HG02981 (cell line): ENCODE measurements around the gene MACROH2A1.
A peak's percentile ranks its signal among the peaks of the same experiment; 100 is the strongest.

Experiments used
- ATAC-seq: cut with Tn5 transposase; IDR thresholded peaks from one replicate; pipeline ENCODE4 v1.9.1; 2021; ENCODE audit warnings: mild to moderate bottlenecking, moderate library complexity; ENCODE audit not compliant: unreplicated experiment

MACROH2A1 gene

GRCh38 chr5:135398160-135398854 is 724 bp downstream of the MACROH2A1 start:
- peak; percentile 32 for ATAC-seq

- no peak for ATAC-seq
Observed at GRCh38 chr5:135397084-135397483, 1.9 kb downstream of the MACROH2A1 start.

GRCh38 chr5:135396459-135397055 is 2.5 kb downstream of the MACROH2A1 start:
- no peak for ATAC-seq

- ATAC-seq: no peak
Observed at GRCh38 chr5:135395866-135396265, 3.2 kb downstream of the MACROH2A1 start.

- no peak for ATAC-seq
Observed at GRCh38 chr5:135395451-135395850, 3.6 kb downstream of the MACROH2A1 start.

GRCh38 chr5:135394095-135394494 is 4.9 kb downstream of the MACROH2A1 start:
- no peak for ATAC-seq

GRCh38 chr5:135393691-135394090 is 5.3 kb downstream of the MACROH2A1 start:
- no peak for ATAC-seq

- no peak for ATAC-seq
Observed at GRCh38 chr5:135393229-135393628, 5.8 kb downstream of the MACROH2A1 start.

- ATAC-seq: no peak
Observed at GRCh38 chr5:135392256-135392655, 6.8 kb downstream of the MACROH2A1 start.

- ATAC-seq: no peak
Observed at GRCh38 chr5:135391869-135392255, 7.2 kb downstream of the MACROH2A1 start.

GRCh38 chr5:135391116-135391868 is 7.7 kb downstream of the MACROH2A1 start:
- no peak for ATAC-seq

- no peak for ATAC-seq
Observed at GRCh38 chr5:135388860-135389435, 10.1 kb downstream of the MACROH2A1 start.

- no peak for ATAC-seq
Observed at GRCh38 chr5:135387629-135387960, 11.4 kb downstream of the MACROH2A1 start.

GRCh38 chr5:135386886-135387628 is 12.0 kb downstream of the MACROH2A1 start:
- no peak for ATAC-seq

- ATAC-seq: no peak
Observed at GRCh38 chr5:135386096-135386495, 12.9 kb downstream of the MACROH2A1 start.

GRCh38 chr5:135385576-135385975 is 13.5 kb downstream of the MACROH2A1 start:
- ATAC-seq: no peak

- no peak for ATAC-seq
Observed at GRCh38 chr5:135384898-135385297, 14.1 kb downstream of the MACROH2A1 start.

- ATAC-seq: no peak
Observed at GRCh38 chr5:135383803-135384495, 15.1 kb downstream of the MACROH2A1 start.

GRCh38 chr5:135382981-135383380 is 16.1 kb downstream of the MACROH2A1 start:
- no peak for ATAC-seq

- no peak for ATAC-seq
Observed at GRCh38 chr5:135382106-135382790, 16.8 kb downstream of the MACROH2A1 start.
